Parathyroid adenoma (tissue), 2 donors: ENCODE data around the gene USHBP1.
A peak's percentile ranks its signal among the peaks of the same experiment; 100 is the strongest.

Experiments
- H2AFZ ChIP-seq: fragments of 300-600 bp; sonication (generic); one replicate; pipeline ENCODE4 v1.7.0; 2017; ENCODE audit warnings: antibody characterized with exemption, mild to moderate bottlenecking
- H3K27ac ChIP-seq: fragments of 300-600 bp; sonication (generic); one replicate; pipeline ENCODE4 v1.7.0; 2017
- H3K27me3 ChIP-seq: fragments of 300-600 bp; sonication (generic); one replicate; pipeline ENCODE4 v1.7.0; 2017; ENCODE audit warnings: low read length; ENCODE audit not compliant: control insufficient read depth, insufficient read depth
- H3K36me3 ChIP-seq: fragments of 300-600 bp; sonication (generic); one replicate; pipeline ENCODE4 v1.7.0; 2017; ENCODE audit warnings: low read length; ENCODE audit not compliant: control insufficient read depth, insufficient read depth
- H3K4me1 ChIP-seq: fragments of 300-600 bp; sonication (generic); one replicate; pipeline ENCODE4 v1.7.0; 2017; ENCODE audit warnings: control low read depth
- H3K4me2 ChIP-seq: fragments of 300-600 bp; sonication (generic); one replicate; pipeline ENCODE4 v1.7.0; 2017; ENCODE audit warnings: low read length
- H3K4me3 ChIP-seq: fragments of 300-600 bp; sonication (generic); one replicate; pipeline ENCODE4 v1.7.0; 2017; ENCODE audit warnings: low read depth, low read length
- H3K79me2 ChIP-seq: fragments of 300-600 bp; sonication (generic); one replicate; pipeline ENCODE4 v1.7.0; 2017; ENCODE audit warnings: control low read depth
- H3K9ac ChIP-seq: fragments of 300-600 bp; sonication (generic); one replicate; pipeline ENCODE4 v1.7.0; 2017; ENCODE audit warnings: mild to moderate bottlenecking
- H3K9me3 ChIP-seq: fragments of 300-600 bp; sonication (generic); one replicate; pipeline ENCODE4 v1.7.0; 2017; ENCODE audit warnings: low read length; ENCODE audit not compliant: control insufficient read depth
- TF ChIP-seq, protein P1 (sequence below): fragments of 300-600 bp; sonication (generic); IDR thresholded peaks from one replicate; pipeline ENCODE4 v1.7.0; 2017; ENCODE audit warnings: antibody characterized with exemption, mild to moderate bottlenecking
- donor health status: primary hyperparathyroidism.

Gene USHBP1

DNA sequence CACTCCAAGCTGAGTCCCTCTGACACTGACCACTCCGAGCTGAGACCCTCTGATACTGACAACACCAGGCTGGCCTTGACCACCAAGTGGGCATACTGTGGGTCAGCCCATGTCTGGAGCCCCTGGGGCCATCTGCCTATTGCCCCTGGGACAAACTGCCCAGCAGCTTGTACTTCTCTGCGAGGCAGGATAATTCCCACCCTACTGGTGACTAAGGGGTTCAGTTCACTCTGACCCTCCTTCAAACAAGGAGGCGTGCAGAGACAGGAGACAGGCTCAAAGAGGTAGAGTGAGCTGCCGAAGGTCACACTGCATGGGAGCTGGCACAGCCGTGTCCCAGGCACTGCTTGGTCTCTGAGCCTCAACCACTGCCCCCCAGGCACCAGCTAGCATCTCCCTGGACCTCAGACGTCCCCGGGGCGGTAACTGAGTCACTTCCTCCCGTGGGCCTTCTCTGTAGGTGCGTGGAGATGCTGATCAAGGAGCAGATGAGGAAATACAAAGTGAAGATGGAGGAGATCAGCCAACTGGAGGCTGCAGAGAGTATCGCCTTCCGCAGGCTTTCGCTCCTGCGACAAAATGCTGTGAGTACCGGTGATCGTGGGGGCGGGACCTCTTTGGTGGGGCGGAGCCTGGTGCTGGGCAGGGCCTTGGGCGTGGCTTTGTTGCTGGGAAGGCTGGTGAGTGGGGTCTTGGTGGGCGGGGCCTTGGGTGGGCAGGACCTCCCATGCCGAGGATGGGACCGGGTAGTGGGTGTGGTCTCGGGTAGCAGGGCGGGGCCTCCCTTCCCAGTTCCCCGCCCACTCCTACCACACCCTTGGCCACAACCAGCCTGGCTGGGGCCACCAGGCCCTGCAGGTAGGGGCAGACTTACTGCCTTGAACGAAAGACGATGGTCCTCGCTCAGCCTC, 55.2 kb downstream of the USHBP1 start:
- H3K27ac ChIP-seq, result no peak overlapping the region
- H3K79me2 ChIP-seq, result no peaks in the 10 kb centered on the region
- H3K4me1 ChIP-seq, result no peaks in the 10 kb centered on the region
- H3K9ac ChIP-seq, result no peak overlapping the region
- no peaks in the 10 kb centered on the region for H3K27me3 ChIP-seq
- TF ChIP-seq, protein P1, sequence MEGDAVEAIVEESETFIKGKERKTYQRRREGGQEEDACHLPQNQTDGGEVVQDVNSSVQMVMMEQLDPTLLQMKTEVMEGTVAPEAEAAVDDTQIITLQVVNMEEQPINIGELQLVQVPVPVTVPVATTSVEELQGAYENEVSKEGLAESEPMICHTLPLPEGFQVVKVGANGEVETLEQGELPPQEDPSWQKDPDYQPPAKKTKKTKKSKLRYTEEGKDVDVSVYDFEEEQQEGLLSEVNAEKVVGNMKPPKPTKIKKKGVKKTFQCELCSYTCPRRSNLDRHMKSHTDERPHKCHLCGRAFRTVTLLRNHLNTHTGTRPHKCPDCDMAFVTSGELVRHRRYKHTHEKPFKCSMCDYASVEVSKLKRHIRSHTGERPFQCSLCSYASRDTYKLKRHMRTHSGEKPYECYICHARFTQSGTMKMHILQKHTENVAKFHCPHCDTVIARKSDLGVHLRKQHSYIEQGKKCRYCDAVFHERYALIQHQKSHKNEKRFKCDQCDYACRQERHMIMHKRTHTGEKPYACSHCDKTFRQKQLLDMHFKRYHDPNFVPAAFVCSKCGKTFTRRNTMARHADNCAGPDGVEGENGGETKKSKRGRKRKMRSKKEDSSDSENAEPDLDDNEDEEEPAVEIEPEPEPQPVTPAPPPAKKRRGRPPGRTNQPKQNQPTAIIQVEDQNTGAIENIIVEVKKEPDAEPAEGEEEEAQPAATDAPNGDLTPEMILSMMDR, result no peak
- no peaks in the 10 kb centered on the region for H3K36me3 ChIP-seq
- no peak overlapping the region for H3K4me2 ChIP-seq
- no peak overlapping the region for H3K4me3 ChIP-seq
- H2AFZ ChIP-seq, result no peak overlapping the region
- H3K9me3 ChIP-seq, result no peaks in the 10 kb centered on the region

GRCh38 chr19:17206736-17207581, 57.6 kb downstream of the USHBP1 start:
- no peaks in the 10 kb centered on the region for H3K36me3 ChIP-seq
- no peaks in the 10 kb centered on the region for H3K27me3 ChIP-seq
- no peaks in the 10 kb centered on the region for H3K9me3 ChIP-seq
- no peak overlapping the region for H3K27ac ChIP-seq
- no peak overlapping the region for H2AFZ ChIP-seq
- TF ChIP-seq, protein P1, result no peak
- no peak overlapping the region for H3K4me2 ChIP-seq
- H3K9ac ChIP-seq, result no peak overlapping the region
- no peaks in the 10 kb centered on the region for H3K79me2 ChIP-seq
- H3K4me1 ChIP-seq, result no peaks in the 10 kb centered on the region
- no peak overlapping the region for H3K4me3 ChIP-seq

GRCh38 chr19:17205237-17206140, 59.1 kb downstream of the USHBP1 start:
- no peak overlapping the region for H3K4me3 ChIP-seq
- no peaks in the 10 kb centered on the region for H3K9me3 ChIP-seq
- no peaks in the 10 kb centered on the region for H3K36me3 ChIP-seq
- H3K4me2 ChIP-seq, result no peak overlapping the region
- no peaks in the 10 kb centered on the region for H3K27me3 ChIP-seq
- TF ChIP-seq, protein P1, result peak; percentile 74
- no peaks in the 10 kb centered on the region for H3K79me2 ChIP-seq
- H3K9ac ChIP-seq, result no peak overlapping the region
- no peak overlapping the region for H2AFZ ChIP-seq
- no peak overlapping the region for H3K27ac ChIP-seq
- no peaks in the 10 kb centered on the region for H3K4me1 ChIP-seq

DNA sequence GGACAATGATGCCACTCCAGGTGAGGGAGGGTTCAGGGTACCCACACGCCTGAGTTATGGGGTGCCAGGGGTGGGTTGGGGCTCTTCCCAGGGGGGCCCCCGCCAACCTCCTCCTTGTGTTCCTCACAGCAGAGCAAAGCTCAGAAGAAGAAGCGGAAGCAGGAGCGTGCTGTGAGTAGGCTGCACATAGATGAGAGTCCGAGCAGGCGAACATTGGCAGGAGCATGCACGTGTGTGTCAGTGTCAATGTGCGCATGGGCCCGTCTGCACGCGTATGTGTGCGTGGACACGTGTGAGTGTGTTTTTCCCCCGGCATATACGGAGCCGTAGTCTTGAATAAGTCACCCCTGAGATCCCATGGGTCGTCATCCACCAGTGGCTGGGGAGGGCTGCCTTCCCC, 61.8 kb downstream of the USHBP1 start:
- no peaks in the 10 kb centered on the region for H3K36me3 ChIP-seq

More for the DNA sequence above, 61.8 kb downstream of the USHBP1 start:
- no peaks in the 10 kb centered on the region for H3K79me2 ChIP-seq
- no peak overlapping the region for H3K4me3 ChIP-seq
- H3K9ac ChIP-seq, result no peak overlapping the region
- H2AFZ ChIP-seq, result no peak overlapping the region
- no peak overlapping the region for H3K4me2 ChIP-seq
- TF ChIP-seq, protein P1, result no peak
- H3K4me1 ChIP-seq, result no peaks in the 10 kb centered on the region
- H3K9me3 ChIP-seq, result no peaks in the 10 kb centered on the region
- no peak overlapping the region for H3K27ac ChIP-seq
- H3K27me3 ChIP-seq, result no peaks in the 10 kb centered on the region
